ENCODE measurements around the gene WIPF2.

Gene WIPF2

DNA sequence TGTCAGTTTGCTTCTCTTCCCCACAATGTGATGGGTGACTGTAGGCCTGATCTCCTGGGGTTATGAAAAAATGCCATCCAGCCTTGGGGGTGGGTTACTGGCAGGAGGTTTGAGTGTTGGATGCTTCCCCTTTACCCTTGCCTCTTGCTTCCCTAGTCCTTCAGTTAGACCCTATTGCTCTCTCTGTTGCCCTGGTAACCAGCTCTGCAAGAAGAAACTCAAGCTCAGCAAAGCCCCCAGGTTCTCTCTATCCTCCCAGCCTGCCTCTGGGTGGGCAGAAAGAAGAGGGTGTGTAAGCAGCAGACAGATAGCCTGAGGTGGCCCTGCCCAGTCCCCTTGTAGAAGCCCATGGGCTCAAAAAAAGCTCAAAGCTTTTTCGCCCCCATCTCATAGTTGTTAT, 44.6 kb upstream of the WIPF2 start:
- no peak for TF ChIP-seq CTCF (IDR thresholded peaks at IDR 0.05; ENCODE audit: extremely low read depth, insufficient read depth, missing control alignments)
- in situ Hi-C loops (cut with MboI; ENCODE audit: low pct_unique_long_range_greater_than_20kb, low sequenced_read_pairs, unreplicated experiment) = no loop called here
- no peak for DNase-seq (ENCODE audit: low spot score)

GRCh38 chr17:40175928-40176753, 43.0 kb upstream of the WIPF2 start:
- no peak for TF ChIP-seq CTCF (IDR thresholded peaks at IDR 0.05; ENCODE audit: extremely low read depth, insufficient read depth, missing control alignments)
- in situ Hi-C loops (cut with MboI; ENCODE audit: low pct_unique_long_range_greater_than_20kb, low sequenced_read_pairs, unreplicated experiment) = no loop called here
- no peak for DNase-seq (ENCODE audit: low spot score)

- no peak for DNase-seq (ENCODE audit: low spot score)
- TF ChIP-seq CTCF (IDR thresholded peaks at IDR 0.05; ENCODE audit: extremely low read depth, insufficient read depth, missing control alignments) = no peak
- in situ Hi-C loops (cut with MboI; ENCODE audit: low pct_unique_long_range_greater_than_20kb, low sequenced_read_pairs, unreplicated experiment) = no loop called here
Observed at GRCh38 chr17:40176754-40177110, 42.4 kb upstream of the WIPF2 start.

DNA sequence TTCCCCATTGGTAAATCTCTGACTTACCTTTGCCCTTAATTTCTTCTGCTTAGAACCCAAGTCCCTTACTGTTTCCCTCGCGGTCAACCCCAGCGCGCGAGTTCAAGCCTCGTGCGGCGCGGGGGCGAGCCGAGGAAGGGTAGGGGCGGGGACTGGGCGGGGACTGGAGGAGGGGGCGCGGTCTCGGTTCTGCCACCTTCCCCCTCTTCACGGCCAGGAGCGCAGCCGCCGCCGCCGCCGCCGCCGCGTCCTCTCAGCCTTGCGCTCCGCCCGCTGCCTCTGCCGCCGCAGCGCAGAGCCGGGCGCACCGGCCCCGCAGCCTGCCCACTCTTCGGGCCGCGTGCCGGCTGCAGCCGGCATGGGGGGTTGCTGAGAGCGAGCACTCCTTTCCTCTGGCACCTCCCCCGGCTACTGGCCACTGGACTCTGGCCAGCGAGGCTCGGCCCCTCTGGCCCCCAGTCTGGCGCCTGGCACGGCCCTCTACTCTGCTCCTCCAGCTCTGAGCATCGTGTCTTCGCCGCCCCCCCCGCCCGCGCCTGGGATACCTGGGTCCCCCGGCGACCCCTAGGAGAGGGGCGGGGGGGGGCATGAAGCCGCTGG, 41.7 kb upstream of the WIPF2 start, which contains the start of gene RAPGEFL1:
RAPGEFL1 (plus strand) TSS at position 196 of the 600 bp plus-strand sequence; CDS start at position 588, 392 bp downstream.
- TF ChIP-seq CTCF (IDR thresholded peaks at IDR 0.05; ENCODE audit: extremely low read depth, insufficient read depth, missing control alignments) = no peak
- in situ Hi-C loops (cut with MboI; ENCODE audit: low pct_unique_long_range_greater_than_20kb, low sequenced_read_pairs, unreplicated experiment) = no loop called here
- peak; percentile 93 for DNase-seq (ENCODE audit: low spot score)

GRCh38 chr17:40178021-40178601, 41.0 kb upstream of the WIPF2 start:
- DNase-seq (ENCODE audit: low spot score) = peak; percentile 37
- in situ Hi-C loops (cut with MboI; ENCODE audit: low pct_unique_long_range_greater_than_20kb, low sequenced_read_pairs, unreplicated experiment) = no loop called here

More at GRCh38 chr17:40178021-40178601, 41.0 kb upstream of the WIPF2 start:
- peak; percentile 19 for TF ChIP-seq CTCF (IDR thresholded peaks at IDR 0.05; ENCODE audit: extremely low read depth, insufficient read depth, missing control alignments)

All from GM13977 (cell line).